Heart left ventricle (tissue), 16 donors: ENCODE results near the gene LMNTD2. TPM values are rescaled to one million over a fixed set of nuclear protein-coding genes. Genes with fewer than 3 reads are reported as not detected.
A peak's percentile ranks its signal among the peaks of the same experiment; 100 is the strongest.

Experiments
- ATAC-seq, 4 donors: fragments of 200-7000 bp; cut with Tn5 transposase; one replicate each; pipeline ENCODE4 v1.9.1; 2020 to 2022; ENCODE audit warnings: moderate library complexity in 4 of 4, mild to moderate bottlenecking in 3 of 4, moderate number of reproducible peaks in 1 of 4
- DNase-seq, 5 donors: peaks; one replicate each; pipeline ENCODE4 v3.0.0-alpha.2; 2020
- H3K27ac ChIP-seq, 12 donors: fragments of 200-600 bp; sonication (generic) in 4 of 12; one replicate each; pipeline versions ENCODE4 v1.5.0 to v1.8.0; 2016 to 2022; ENCODE audit warnings: mild to moderate bottlenecking in 2 of 12
- H3K27me3 ChIP-seq, 9 donors: fragments of 200-600 bp; sonication (generic) in 2 of 9; one replicate each; pipeline versions ENCODE4 v1.5.1 to v1.8.0; 2016 to 2022; ENCODE audit warnings: mild to moderate bottlenecking in 3 of 9
- H3K36me3 ChIP-seq, 9 donors: fragments of 200-600 bp; sonication (generic) in 2 of 9; one replicate each; pipeline versions ENCODE4 v1.5.0 to v1.8.0; 2018 to 2022; ENCODE audit warnings: mild to moderate bottlenecking in 2 of 9
- H3K4me1 ChIP-seq, 12 donors: fragments of 200-600 bp; sonication (generic) in 4 of 12; one replicate each; pipeline versions ENCODE4 v1.5.0 to v1.8.0; 2016 to 2022; ENCODE audit warnings: mild to moderate bottlenecking in 3 of 12
- H3K4me3 ChIP-seq, 12 donors: fragments of 200-600 bp; sonication (generic) in 4 of 12; one replicate each; pipeline versions ENCODE4 v1.5.0 to v1.8.0; 2017 to 2022; ENCODE audit warnings: mild to moderate bottlenecking in 9 of 12, moderate library complexity in 4 of 12
- H3K9me3 ChIP-seq, 12 donors: fragments of 200-600 bp; sonication (generic) in 4 of 12; one replicate each; pipeline versions ENCODE4 v1.5.0 to v1.8.0; 2016 to 2022; ENCODE audit warnings: mild to moderate bottlenecking in 1 of 12
- POLR2A ChIP-seq, 2 donors: fragments of 450-650 bp; IDR thresholded peaks; one replicate each; pipeline ENCODE4 v1.6.1; 2017; ENCODE audit warnings: antibody characterized with exemption in 2 of 2, mild to moderate bottlenecking in 2 of 2, moderate library complexity in 2 of 2
- WGBS, 4 donors: extraction: QIAGEN DNeasy Blood & Tissue Kit in 2 of 4; methylation state at CpG; one replicate each; pipeline versions ENCODE4 v1.1.5 to v1.1.7; 2013 to 2018; 5-methylcytosine and 5-hydroxymethylcytosine counted together
- intact Hi-C, 10 donors: fragments of 100-400 bp; cut with DNase I; formaldehyde crosslinking; loops; one replicate each; pipeline versions ENCODE4 v1.11.1 to v1.14.2; 2022
- polyA plus RNA-seq, 2 donors: library from polyadenylated mRNA; stranded (reverse); fragments of 200-250 nt; gene quantifications; one replicate each; pipeline ENCODE4 v1.2.3, GENCODE V29; 2013
- total RNA-seq, 9 donors: library from RNA; depleted of rRNA in 2 of 9; stranded (reverse); fragments of >200 nt in 2 of 9; fragmentation: NEBNext Ultra II Directional in 3 of 9; extraction: Animal tissue kit (Norgen Biotek cat#: 25700) in 3 of 9; gene quantifications; one replicate each; pipeline versions ENCODE4 v1.1.0 to v1.2.4, GENCODE V29; 2016 to 2023
- TF ChIP-seq, protein P1 (sequence below), 12 donors: fragments of 200-600 bp; sonication (generic) in 4 of 12; IDR thresholded peaks; one replicate each; pipeline versions ENCODE4 v1.5.0 to v1.8.0; 2018 to 2022; ENCODE audit warnings: antibody characterized with exemption in 12 of 12, mild to moderate bottlenecking in 5 of 12
- donor health status: ischemic (EF 13 %, LVEDD 7.1; RV severe dilation, severe dysfunction).
- donor health status: healthy with polysubstance abuse.
- donor health status: DM: no; HTN: yes; CAD: no.
- donor health status: DM: no; HTN: no; CAD: no.
- donor health status: ischemic (EF 25% LVEDD 6.9; RV normal size, moderate dysfunction).
- donor health status: ischemic (EF 25% LVEDD 5.7; RV mildly dilated, moderate dysfunction).
- donor health status: healthy.
- donor health status: DM: yes; HTN: yes; CAD: no.
- donor health status: ischemic (EF 35%, LVEDD 5.7; RV mildly dilated, moderate dysfunction).
- donor health status: nonischemic (EF 11% LVEDD 7.7; RV severe dilation, severe dysfunction).
- donor health status: DM: yes; HTN: yes; CAD: no.
- donor health status: PGD.
- donor health status: ischemic (EF 29% LVEDD 5.4; RV normal size, mild dysfunction).
- donor health status: nonischemic (EF 23%, LVEDD 6.1; RV moderate dilation, normal function).

LMNTD2 gene
- total and polyA plus RNA-seq, 11 donors = 0.10 to 1.6 (median 0.36) TPM; not detected in 2

DNA sequence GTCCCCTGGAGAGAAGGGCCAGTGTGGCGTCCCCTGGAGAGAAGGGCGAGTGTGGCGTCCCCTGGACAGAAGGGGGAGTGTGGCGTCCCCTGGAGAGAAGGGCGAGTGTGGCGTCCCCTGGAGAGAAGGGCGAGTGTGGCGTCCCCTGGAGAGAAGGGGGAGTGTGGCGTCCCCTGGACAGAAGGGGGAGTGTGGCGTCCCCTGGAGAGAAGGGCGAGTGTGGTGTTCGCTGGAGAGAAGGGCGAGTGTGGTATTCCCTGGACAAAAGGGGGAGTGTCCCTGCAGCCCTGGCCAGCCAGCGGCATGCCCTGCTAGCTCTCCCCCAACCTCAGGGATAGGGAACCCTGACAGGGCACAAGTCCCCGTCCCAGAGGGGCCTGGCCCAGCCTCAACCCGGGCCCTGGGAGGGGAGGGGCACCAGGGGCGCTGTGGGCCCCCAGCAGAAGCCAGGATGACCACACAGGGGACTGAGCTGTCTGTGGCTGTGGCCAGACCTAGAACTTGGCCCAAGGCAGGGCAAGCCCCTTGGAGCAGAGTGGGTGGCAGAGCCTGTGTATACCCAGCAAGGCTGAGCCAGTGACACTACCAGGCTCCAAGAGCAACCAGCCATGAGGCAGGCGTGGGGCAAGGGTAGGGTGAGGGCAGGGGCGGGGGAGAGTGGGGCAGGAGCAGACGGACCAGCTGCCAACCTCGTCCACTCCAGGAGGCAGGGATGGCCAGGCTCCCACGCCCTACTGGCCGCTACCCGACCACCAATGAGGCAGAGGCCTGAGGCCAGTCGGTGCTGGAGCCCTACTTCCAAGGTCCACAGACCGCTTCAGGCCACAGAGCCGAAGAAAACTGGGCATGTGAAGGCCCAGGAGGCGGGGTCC lies 29.3 kb downstream of the LMNTD2 start:
- ATAC-seq (no peak), DNase-seq (no peak)
- Histone ChIP-seq H3K4me1 (peaks cover 3 to 34% (median 16%) of the 10 kb centered on the region in 12 donors), H3K9me3 (no peaks in the 10 kb centered on the region), H3K27ac (no peak overlapping the region), H3K27me3 (no peaks in the 10 kb centered on the region), H3K36me3 (peaks cover 0 to 29% (median 20%) of the 10 kb centered on the region in 9 donors), H3K4me3 (no peak overlapping the region)
- TF ChIP-seq, protein P1, sequence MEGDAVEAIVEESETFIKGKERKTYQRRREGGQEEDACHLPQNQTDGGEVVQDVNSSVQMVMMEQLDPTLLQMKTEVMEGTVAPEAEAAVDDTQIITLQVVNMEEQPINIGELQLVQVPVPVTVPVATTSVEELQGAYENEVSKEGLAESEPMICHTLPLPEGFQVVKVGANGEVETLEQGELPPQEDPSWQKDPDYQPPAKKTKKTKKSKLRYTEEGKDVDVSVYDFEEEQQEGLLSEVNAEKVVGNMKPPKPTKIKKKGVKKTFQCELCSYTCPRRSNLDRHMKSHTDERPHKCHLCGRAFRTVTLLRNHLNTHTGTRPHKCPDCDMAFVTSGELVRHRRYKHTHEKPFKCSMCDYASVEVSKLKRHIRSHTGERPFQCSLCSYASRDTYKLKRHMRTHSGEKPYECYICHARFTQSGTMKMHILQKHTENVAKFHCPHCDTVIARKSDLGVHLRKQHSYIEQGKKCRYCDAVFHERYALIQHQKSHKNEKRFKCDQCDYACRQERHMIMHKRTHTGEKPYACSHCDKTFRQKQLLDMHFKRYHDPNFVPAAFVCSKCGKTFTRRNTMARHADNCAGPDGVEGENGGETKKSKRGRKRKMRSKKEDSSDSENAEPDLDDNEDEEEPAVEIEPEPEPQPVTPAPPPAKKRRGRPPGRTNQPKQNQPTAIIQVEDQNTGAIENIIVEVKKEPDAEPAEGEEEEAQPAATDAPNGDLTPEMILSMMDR (IDR thresholded peaks at IDR 0.05) = no peak
- TF ChIP-seq POLR2A (IDR thresholded peaks at IDR 0.05) = no peak
- WGBS, 4 donors = 88 to 91% (median 90%) methylated on average over 18 to 28 of the region's 28 CpGs
- intact Hi-C loops = no loop called here

DNA sequence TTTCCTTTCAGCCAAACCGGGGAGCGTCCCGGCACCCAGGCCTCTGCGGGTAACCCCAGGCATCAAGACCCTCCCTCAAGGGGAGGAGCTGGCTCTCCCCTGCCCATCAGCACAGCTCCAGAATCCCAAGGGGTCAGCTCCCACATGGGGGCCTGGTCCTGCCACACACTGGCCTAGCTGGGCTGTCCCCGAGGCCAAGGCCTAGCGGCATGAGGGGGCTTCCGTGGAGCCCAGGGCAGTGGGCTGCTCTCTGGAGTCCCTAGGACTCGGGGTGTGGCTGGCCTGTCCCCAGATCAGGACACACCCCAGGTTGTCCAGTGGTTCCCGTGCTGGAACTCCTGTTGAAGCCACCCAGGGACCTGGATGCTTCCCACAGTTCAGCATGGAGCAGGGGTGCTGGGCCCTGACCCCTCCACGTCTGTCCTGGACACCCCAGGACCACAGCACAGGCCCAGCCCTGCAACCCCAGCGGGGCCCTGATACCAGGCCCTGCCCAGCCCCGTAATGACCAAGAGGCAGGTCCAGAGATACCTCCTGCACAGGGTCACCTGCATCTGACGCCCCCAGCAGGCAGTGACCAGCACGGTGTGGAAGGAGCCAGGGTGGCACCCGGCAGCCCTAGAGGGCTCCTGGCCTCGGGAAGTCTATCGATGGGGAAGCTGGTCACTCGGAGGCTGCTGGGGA lies 30.7 kb downstream of the LMNTD2 start:
- no peak for ATAC-seq
- H3K4me3 ChIP-seq = no peak overlapping the region
- no peaks in the 10 kb centered on the region for H3K27me3 ChIP-seq
- H3K9me3 ChIP-seq = no peaks in the 10 kb centered on the region
- WGBS, 4 donors = 81 to 86% (median 83%) methylated on average over 14 to 18 of the region's 18 CpGs
- H3K4me1 ChIP-seq = peaks cover 3 to 27% (median 12%) of the 10 kb centered on the region in 12 donors
- intact Hi-C loops = no loop called here
- no peak overlapping the region for H3K27ac ChIP-seq
- no peak for DNase-seq
- peaks cover 0 to 29% (median 20%) of the 10 kb centered on the region in 9 donors for H3K36me3 ChIP-seq
- no peak for TF ChIP-seq POLR2A (IDR thresholded peaks at IDR 0.05)
- TF ChIP-seq, protein P1 (IDR thresholded peaks at IDR 0.05) = no peak

DNA sequence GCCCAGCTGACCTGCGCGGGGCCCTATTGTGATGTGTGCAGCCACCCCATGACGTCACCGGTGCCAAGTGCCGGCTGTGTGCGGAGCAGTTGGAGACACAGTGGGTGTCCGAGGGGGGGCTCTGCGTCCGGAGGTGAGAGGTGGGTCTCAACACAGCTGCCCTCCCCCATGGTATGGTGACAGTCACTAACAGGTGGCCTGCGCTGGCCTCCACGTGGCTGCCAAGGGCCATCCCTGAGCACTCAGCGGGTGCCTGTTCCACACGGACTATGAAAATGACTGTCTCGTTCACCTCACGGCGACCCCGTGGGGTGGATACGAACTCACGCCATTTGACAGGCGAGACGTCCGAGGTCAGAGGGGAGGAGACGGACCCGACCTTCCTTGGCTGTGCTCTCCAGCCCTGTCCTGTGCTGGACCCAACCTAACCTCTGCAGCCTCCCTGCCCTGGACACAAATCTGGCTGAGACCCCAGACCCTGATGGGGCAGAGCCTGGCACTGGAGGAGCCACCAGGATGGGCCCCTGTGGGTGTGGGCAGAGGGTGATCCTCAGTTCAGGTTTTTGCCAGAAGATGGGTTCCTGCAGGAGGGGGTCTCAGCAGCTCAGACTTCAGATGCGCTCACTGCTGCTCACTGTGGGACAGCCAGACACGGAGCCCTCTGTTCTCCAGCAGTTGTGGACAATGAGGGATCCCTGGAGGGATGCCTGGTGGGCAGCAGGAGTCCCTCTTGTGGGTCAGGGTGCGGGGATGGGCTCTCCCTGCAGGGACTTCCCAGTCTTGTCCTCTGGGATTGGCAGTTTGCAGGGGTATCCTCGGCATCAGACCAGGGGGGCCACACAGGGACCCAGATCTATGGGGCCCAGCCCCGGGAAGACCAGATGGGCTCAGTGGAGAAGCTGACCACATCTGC lies 31.5 kb downstream of the LMNTD2 start:
- TF ChIP-seq POLR2A (IDR thresholded peaks at IDR 0.05) = no peak
- TF ChIP-seq, protein P1 (IDR thresholded peaks at IDR 0.05) = no peak
- no peak overlapping the region for H3K4me3 ChIP-seq
- DNase-seq = no peak
- intact Hi-C loops = no loop called here
- H3K9me3 ChIP-seq = no peaks in the 10 kb centered on the region
- no peaks in the 10 kb centered on the region for H3K27me3 ChIP-seq
- WGBS, 4 donors = 75 to 77% (median 76%) methylated on average over 20 to 29 of the region's 29 CpGs
- ATAC-seq = peak in 1 of 4 donors; percentile 6
- H3K27ac ChIP-seq = no peak overlapping the region
- H3K4me1 ChIP-seq = peaks cover under 1 to 19% (median 6%) of the 10 kb centered on the region in 12 donors
- H3K36me3 ChIP-seq = peaks cover 0 to 29% (median 20%) of the 10 kb centered on the region in 9 donors
